Measurements from ENCODE around the gene SLC1A1.

The SLC1A1 gene

GRCh38 chr9:4630836-4631235, 140.6 kb downstream of the SLC1A1 start:
- Mint-ChIP-seq H3K4me1 (no peaks in the 10 kb centered on the region), H3K36me3 (no peaks in the 10 kb centered on the region), H3K27ac (no peak overlapping the region), H3K4me3 (no peak overlapping the region), H3K27me3 (no peaks in the 10 kb centered on the region), H3K9me3 (no peaks in the 10 kb centered on the region)
- ATAC-seq: no peak
